DMS153 treated with DMSO at 0.1 percent for 48 hours (cell line): ENCODE measurements around the gene MYO18B.
A peak's percentile ranks its signal among the peaks of the same experiment; 100 is the strongest.

Experiments
- DNase-seq: peaks from one replicate; lab custom pipeline; 2025; ENCODE audit not compliant: unreplicated experiment; lab: John Stamatoyannopoulos, UW

The MYO18B gene

DNA sequence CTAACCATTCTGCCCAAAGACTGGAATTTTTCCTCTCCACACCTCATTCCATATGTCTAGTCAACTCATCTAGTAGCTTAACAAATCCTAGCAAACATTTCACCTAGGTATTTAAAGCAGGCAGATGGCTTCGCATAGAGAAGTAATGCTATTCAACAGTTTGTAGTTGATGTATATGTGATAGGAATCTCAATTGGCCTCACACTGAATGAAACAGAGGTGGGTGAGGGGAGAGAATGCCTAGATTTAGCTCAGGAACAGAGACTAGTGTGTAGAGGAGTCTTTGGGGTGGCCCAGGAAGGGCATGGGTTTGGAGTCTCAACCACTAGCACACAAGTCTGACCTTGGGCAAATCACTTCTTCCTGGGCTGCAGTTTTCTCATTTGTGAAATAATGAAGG, 196.2 kb downstream of the MYO18B start:
- no peak for DNase-seq

DNA sequence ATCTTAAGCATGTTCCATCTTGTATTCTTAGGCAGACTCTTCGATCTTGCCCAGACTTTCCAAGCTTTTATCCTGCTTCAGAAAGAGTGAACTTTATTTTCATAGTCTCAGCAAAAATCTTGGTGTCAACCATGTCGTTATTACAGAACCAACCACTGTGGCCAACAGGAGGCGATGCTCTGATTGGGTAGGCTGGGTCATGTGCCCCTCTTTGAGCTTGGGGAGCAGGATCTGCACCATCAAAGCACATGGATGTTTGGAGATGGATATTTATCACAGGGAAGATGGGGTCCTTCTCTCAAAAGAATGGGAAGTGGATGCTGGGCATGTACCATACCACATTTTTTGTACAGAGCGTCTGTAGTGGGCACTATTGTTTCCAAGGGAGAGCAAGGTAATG, 197.4 kb downstream of the MYO18B start:
- no peak for DNase-seq

DNA sequence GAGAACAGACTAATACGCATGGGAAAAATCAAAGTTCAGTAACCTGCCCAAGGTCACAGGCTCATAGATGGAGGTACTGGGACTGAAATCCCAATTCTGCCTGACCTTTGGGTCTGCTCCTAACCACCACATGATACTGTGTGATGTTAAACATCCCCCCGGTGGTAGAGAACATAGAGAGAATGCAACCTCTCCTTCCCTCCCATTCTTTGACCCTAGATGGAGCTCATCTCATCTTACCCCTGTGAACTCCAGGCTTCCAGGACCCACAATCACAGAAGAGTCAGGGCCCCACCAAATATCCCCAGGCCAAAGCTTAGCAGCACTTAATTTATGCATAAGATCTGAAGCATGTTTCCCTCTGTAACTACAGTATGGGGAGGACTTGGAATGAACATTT, 198.5 kb downstream of the MYO18B start:
- no peak for DNase-seq

DNA sequence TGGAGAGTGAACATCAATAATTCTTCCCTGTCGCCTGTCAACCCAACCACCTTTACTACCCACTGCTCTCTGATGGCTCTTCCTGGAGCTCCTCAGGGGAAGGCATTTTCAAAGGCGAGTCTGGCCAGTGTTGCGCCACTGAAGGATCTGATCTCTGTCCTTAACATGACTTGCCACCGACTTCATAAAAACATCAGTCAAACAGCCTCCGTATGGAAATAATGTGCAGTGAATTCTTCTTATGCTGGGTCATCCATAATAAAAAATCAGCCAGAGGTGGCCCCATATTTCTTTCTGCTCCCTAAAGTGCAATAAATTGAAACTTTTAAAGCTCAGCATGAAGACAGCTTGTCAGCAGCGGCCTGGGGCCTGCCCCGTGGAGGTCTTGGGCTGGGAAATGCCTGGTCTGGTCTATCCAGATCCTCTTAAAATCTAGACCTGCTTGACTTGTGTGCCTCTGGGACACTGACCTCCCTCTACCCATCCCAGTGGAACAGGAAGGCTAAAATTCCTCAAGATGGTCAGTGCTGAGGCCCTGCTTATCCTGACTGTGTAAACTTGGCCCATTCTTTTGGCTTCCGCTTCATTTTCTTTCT, 199.5 kb downstream of the MYO18B start:
- no peak for DNase-seq

DNA sequence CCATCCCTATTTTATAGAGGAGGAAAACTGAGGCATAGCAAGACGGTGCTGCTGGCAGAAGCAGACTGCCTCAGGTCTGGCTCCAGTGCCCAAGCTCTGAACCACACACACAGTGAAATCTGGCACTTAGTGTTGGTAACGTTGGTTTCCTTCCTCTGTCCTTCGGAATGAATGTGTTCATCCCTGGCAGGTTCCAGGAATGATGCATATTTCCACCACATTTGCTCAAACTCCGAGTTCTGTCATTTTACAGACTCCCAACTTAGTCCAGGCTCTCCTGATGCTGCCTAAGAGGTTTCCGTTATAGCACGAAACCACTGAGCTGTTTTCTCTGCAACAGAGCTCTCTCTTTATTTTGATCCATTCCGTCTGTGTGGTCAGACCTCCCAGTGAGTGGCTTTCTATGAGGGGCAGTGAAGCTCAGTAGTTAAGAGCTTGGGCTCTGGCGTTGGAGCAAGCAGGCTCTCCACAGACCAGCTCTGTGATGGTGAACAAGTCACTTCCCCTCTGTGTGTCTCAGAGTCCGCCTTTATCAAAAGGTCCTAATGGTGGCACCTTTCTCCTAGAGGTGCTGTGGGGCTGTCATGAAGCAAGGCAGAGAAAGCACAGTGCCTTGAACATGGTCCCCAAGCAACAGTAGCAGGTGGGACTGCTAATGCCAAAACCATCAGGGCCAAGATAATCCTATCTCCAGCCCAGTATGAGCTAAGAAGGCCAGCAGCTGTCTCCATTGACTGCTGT, 200.3 kb downstream of the MYO18B start:
- no peak for DNase-seq

DNA sequence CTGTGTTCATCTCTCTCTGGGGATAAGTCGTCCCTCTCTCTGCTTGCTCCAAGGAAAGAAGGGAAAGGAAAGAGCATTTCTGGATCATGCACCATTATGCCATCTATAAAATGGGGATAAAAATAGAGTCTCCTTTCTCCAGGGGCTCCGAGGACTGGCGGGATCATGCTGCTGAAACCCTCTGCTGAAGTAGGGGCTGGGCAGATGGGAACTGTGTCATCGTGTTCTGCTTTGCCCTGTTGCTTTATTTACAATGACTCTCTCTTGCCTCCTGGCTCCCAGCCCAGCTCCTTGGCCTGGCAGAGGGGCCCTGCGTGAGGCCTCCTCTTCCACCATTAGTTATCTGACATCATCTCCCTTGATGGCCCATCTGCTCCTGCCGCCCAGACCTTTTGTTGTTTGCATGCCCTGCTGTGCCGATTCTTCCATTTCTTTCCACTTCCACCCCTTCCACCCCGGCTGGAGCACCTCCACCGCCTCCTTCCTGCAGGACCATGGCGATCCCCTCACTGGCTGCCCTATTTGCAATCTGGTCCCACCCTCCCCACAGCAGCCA, 200.9 kb downstream of the MYO18B start:
- DNase-seq, result peak; percentile 85

DNA sequence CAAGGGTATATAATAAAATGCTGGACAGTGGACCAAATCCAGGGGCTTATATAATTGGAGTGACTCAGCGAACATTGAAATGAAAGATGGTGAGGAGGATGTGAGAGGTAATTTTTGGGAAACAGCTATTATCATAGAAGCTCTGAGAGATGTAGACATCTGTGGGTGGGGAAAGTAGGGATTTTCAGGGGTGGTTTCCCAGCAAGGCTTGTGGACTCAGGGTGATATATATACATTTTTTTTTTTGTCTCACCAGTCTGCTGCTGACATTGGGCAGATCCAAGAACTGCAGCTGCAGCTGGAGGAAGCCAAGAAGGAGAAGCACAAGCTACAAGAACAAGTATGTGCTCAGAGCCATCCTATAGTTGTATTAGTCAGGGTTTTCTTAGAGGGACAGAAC, 208.1 kb downstream of the MYO18B start:
- DNase-seq, result no peak

DNA sequence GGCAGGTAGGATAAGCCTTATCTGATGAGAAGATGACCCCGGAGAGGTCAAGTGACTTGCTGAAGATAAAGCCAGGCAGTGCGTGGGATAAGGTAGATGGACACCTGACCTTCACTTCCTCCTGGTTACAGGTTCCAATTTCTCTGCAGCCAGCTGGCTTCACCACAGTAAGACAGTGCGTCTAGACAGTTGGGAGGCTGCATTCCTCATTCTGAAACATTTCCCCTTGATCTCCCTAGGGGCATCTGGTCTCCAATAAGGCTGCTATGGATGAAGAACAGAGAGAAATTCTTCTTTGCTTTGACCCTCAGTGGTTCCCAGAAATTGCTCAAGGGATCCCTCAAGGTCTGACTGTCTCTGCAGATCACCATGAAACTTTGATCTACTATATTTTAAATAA, 211.3 kb downstream of the MYO18B start:
- no peak for DNase-seq

DNA sequence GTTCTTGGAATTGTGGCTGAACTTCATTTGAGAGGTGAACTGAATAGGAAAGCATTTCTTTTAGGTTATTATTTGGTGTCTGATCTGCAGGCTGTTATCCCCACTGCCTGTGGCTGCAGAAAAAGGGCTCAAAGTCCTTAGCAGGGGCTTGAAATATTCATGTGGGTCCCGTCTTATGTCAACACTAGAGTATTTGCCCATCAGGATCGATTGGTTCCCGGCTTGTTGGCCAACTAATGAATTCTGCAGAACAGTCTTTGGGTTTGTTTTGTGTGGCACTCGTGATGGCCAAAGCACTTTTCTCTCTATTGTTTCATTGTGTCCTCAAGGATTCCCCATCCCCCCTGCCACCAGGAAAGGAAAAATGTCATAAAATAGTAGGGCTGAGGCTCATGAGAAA, 211.9 kb downstream of the MYO18B start:
- no peak for DNase-seq

DNA sequence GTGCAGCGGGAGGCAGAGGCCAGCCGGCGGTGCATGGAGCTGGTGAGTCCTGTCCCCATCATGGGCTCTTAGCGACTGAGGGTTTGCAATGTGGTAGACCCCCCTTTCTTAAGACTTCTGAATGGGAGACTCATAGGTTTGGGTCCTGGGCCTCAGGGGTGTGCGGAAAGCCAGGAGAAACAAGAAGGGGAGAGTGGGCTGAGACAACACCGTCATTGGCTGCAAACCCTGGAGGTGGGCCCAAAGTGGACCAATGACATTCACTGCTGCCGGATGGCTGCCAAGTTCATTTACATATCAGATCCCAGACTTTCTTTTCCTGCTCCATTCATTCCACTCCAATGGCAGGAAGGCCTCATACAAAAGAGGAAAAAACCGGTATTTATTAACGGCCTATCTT, 213.3 kb downstream of the MYO18B start:
- no peak for DNase-seq

DNA sequence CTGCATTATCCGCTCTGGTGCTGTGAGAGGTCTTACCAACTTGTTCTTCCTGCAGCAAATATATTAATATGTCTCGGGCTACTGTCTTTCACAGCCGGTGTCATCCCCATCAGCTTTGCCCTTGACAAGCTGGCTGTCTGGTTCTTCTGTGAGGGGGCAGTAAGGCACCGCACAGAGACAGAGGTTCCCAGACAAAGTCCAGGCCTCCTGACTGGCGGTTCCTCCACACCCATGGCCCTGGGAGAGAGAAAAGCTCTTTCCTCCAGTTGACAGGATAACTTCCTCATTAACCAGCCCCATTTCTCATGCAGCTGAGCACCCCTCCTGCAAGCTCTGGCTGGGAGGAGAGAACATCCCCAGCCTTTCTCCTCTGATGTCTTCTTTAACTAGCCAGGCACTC, 214.8 kb downstream of the MYO18B start:
- DNase-seq, result no peak

DNA sequence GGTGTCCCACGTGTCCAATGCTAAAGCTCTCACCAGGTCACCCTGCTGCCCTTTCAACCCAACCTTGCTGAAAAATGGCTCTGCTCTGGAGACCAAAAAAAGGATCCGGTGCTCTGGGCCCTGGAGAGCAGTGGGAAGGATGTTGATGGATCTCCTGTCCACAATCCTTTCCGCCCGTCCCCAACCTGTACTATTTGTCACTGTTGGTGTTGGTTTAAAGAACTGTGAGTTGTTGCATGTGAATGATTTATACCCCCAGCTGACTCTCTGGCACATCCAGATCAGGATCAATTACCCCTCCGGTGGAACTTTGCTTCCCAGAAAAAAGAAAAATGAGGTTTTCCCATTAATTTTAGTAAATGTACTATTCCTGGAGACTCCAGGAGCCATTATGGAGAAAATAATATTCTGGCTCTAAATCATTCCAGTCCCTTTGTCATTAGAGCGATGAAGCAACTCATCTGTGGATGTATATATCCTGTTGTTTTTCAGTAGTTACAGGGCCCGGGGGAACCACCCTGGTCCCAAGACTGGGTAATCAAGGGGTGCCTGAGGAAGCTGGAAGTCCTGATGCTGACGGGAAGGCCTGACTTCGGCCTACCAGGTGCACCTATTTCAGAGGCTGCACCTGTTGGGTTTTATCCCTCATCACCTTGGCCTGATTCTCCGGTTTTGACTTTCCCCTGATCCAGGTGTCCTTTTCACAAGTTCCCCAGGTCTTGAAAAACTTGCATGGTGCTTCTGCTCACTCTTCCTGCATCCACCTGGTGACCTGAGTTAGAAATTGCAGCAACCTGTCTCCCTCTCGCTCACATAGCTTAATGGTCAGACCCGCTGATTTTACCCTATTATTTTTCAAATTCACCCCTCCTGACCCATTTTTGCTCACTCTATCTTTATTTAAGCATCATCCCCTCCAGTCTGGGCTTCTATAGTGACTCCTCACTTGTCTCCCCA, 218.1 kb downstream of the MYO18B start:
- no peak for DNase-seq

DNA sequence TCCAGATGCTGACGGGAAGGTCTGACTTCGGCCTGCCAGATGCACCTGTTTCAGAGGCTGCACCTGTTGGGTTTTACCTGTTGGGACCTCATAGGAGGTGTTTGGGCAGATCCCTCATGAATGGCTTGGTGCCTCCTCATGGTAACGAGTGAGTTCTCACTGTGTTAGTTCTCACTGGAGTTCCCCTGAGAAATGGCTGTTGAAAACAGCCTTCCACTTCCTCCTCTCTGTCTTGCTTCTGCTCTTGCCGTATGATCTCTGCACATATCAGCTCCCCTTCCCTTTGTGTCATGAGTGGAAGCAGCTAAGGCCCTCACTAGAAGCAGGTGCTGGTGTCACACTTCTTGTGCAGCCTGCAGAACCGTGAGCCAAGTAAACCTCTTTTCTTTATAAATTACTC, 219.7 kb downstream of the MYO18B start:
- DNase-seq, result no peak

DNA sequence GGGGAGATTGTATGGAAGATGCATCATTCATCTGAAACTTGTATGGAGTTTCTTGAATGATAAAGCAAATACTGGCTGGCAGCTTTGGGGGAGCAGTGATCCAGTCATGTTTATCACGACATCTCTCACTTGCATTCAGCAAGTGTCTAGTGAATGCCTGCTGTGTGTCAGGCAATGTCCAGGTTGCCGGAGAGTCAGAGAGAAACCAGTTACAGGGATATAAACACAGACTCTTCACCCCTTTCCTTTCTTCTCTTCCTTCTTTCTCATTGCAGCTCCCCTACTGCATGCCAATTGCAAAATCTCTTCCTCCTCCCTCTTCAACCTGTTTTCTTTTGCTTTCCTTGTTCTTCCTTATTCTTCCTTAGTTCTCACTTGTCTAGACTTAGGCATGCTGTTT, 220.7 kb downstream of the MYO18B start:
- DNase-seq, result no peak

DNA sequence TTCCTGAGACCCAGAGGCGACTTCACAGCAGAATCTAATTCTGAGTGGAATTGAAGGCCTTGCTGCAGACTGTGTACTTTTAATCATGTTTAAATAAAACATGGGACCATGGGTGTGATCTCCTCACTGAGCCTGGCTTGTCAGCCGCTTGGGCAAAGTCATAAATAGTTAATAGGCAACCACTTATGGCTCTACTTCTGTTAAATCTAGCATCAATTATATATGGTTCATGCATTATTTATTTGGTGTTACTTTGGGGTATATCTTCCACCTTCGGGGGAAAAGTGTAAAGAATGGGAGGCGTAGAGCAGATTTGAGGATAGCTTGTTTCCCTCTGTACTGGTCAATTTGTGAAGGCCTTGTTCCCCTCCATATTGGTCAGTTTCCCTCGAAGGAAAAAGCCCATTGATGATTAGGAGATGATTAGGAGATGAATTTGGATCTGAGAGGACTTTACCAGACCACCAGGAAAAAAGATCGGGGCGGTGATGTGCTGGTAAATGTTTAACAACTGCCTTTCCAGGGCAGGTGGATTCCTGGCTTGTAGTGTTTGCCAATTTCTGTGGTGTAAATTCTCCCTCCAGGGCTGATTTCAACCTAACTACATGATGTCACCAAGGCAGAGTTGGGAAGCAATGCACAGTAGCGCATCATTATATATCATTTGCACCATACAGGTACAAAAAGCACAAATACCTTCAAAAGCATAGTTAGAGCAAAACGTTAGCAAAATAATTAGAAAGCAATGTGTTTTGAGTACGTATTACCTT, 223.2 kb downstream of the MYO18B start:
- no peak for DNase-seq

DNA sequence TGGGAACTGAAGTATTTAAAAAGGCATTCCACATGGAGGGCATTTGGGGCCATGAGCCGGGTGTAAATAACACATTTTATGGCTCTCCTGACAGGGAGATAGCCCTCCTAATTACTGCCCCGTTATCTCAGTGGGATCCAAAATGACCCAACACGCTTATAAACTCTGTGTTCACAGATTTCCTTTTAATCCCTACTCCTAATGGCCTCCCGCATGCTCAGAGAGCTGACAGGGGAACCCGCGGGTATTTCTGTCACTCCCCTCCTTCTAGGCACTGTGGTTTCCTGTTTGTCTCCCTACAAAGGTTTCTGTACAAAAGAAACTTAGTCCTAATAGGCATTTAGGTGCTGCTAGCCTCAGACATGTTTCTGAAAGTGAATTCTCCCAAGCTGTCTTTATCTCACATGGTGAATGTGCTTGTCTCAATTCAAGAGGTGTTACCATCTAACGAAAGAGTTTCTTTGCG, 224.5 kb downstream of the MYO18B start:
- DNase-seq, result no peak

DNA sequence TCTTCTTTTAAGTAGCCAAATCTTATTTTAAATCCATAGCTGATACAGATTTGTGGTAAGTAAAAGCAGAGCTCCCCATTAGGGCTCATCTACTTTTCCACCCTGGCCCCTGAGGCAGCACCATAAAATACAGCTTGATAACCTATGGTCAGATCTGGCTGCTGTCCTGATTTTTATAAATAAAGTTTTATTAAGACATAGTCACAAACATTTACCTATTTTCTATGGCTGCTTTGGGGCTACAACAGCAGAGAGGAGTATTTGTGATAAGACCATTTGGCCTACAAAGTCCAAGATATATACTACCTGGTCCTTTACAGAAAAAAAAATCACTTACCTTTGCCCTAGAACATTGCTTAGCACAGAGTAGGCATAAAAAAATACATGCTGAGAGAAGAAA, 227.3 kb downstream of the MYO18B start:
- no peak for DNase-seq

DNA sequence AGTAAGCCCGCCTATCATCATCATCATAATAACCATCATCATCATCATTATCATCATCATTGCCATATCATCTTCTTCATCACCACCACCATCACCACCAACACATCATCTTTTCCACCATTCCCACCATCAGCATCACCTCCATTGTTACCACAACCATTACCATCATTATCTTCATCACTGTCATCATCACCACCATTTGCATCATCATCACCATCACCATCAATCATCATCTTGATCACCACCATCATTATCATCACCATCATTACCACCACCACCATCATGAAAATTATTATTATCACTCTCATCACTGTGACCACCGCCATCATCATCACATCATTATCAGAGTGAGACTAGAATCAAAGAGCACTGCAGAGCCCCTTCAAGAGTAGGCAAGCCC, 227.9 kb downstream of the MYO18B start:
- no peak for DNase-seq

DNA sequence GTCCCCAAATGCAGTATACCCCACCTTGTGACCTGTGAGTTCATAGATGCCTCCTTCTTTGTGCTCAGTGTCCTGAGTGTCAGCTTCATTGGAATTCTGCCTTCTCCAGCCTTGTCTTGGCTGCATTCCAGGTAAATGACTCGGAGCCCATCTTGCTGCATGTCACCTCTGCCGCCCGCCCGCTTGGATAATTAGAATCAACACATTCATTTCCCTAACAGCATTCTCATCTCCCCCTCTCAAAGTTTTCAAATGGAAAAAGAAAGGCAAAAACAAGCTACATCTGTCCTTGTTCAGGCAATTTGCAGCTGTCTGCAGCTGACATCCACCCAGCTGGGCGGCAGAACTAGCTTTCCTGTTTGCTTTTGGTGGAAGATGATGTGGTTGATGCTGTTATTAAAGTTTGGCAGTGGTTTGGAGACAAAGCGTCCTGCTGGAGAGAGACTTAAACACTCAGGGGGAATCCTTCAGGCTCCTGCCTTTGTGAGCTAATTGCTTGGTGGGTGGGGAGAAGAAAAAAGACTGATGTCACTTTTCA, 228.5 kb downstream of the MYO18B start:
- peak; percentile 21 for DNase-seq

DNA sequence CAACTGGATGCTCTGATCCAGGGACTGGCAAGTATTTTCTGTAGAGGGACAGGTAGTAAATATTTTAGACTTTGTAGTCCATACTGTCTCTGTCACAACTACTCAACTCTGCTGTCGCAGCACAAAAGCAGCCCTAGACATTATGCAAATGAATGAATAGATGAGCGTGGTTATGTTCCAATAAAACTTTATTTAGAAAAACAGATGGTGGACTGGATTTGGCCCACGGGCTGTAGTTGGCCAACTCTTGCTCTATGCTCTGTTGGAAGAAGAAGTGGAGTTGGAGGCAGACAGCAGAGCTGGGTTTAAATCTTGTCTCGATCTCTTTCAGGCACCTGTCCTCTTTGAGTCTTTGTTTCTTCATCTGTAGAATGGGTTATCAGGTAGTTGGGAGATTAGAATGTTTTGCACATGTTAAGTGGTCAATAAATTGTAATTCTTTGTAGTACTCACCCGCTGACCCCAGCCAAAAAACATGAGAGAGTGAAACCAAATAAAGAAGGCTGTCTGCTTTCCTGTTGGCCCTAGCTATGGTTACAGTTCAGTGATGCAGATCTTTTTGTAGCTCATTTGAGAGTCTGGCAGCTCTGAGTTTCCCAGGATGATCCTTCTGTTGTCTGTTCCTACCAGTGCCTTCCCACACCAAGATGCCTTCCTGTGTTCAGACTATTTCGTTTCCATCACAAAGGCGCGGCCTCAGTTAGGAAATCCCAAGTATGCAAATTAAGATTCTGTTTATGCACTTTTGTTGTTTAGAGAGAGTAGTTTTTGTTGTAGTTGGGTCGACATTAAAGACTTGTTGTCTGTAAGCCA, 229.2 kb downstream of the MYO18B start:
- DNase-seq, result no peak
